HEK293T (cell line): Measurements from ENCODE around the gene TFAP2B.

Experiments
- CTCF ChIA-PET: fragments of 350-600 bp; formaldehyde crosslinking; extraction: SDS; loops from one replicate; lab custom pipeline; 2021; ENCODE audit warnings: antibody characterized with exemption, inconsistent platforms; lab: Yijun Ruan, JAX
- POLR2A ChIA-PET: fragments of 350-600 bp; formaldehyde crosslinking; extraction: SDS; loops from one replicate; lab custom pipeline; 2020; ENCODE audit warnings: antibody characterized with exemption, inconsistent platforms; lab: Yijun Ruan, JAX
- DNase-seq: peaks from one replicate; pipeline ENCODE4 v3.0.0; 2012; ENCODE audit warnings: mixed read lengths; ENCODE audit errors: extremely low spot score
- ARNT ChIP-seq: fragments of 450-650 bp; IDR thresholded peaks from 2 replicates; pipeline ENCODE4 v1.6.1; 2017; ENCODE audit warnings: mild to moderate bottlenecking
- BHLHE40 ChIP-seq: fragments of 450-650 bp; IDR thresholded peaks from 2 replicates; pipeline ENCODE4 v1.6.1; 2016; ENCODE audit warnings: mild to moderate bottlenecking, moderate library complexity, borderline replicate concordance
- CTBP1 ChIP-seq: fragments of 450-650 bp; IDR thresholded peaks from 2 replicates; pipeline ENCODE4 v1.6.1; 2016; ENCODE audit warnings: borderline replicate concordance
- ELF4 ChIP-seq: fragments of 450-650 bp; IDR thresholded peaks from 2 replicates; pipeline ENCODE4 v1.6.1; 2017; ENCODE audit warnings: antibody characterized with exemption
- FOXA1 ChIP-seq: fragments of 450-650 bp; IDR thresholded peaks from 2 replicates; pipeline ENCODE4 v1.6.1; 2016; ENCODE audit warnings: mild to moderate bottlenecking
- FOXK2 ChIP-seq: fragments of 450-650 bp; IDR thresholded peaks from 2 replicates; pipeline ENCODE4 v1.6.1; 2016; ENCODE audit warnings: mild to moderate bottlenecking
- FOXM1 ChIP-seq: fragments of 450-650 bp; IDR thresholded peaks from 2 replicates; pipeline ENCODE4 v1.6.1; 2017; ENCODE audit warnings: mild to moderate bottlenecking, borderline replicate concordance
- HDGF ChIP-seq: fragments of 450-650 bp; IDR thresholded peaks from 2 replicates; pipeline ENCODE4 v1.6.1; 2017; ENCODE audit warnings: antibody characterized with exemption, borderline replicate concordance
- L3MBTL2 ChIP-seq: fragments of 450-650 bp; conservative IDR thresholded peaks from 2 replicates; pipeline ENCODE4 v1.6.1; 2016; ENCODE audit warnings: mild to moderate bottlenecking
- LEF1 ChIP-seq: fragments of 450-650 bp; IDR thresholded peaks from 2 replicates; pipeline ENCODE4 v1.6.1; 2017; ENCODE audit warnings: mild to moderate bottlenecking, borderline replicate concordance
- NFRKB ChIP-seq: fragments of 450-650 bp; IDR thresholded peaks from 2 replicates; pipeline ENCODE4 v1.6.1; 2016; ENCODE audit warnings: mild to moderate bottlenecking, moderate library complexity
- SP1 ChIP-seq: fragments of 450-650 bp; IDR thresholded peaks from 2 replicates; pipeline ENCODE4 v1.6.1; 2017
- SUZ12 ChIP-seq: fragments of 450-650 bp; IDR thresholded peaks from 2 replicates; pipeline ENCODE4 v1.6.1; 2016; ENCODE audit warnings: mild to moderate bottlenecking
- TARDBP ChIP-seq: fragments of 450-650 bp; IDR thresholded peaks from 2 replicates; pipeline ENCODE4 v1.6.1; 2016
- ZNF384 ChIP-seq: fragments of 450-650 bp; IDR thresholded peaks from 2 replicates; pipeline ENCODE4 v1.6.1; 2016
- TF ChIP-seq, protein P1 (sequence below): fragments of 450-650 bp; IDR thresholded peaks from 2 replicates; pipeline ENCODE4 v1.6.1; 2016

TFAP2B gene

DNA sequence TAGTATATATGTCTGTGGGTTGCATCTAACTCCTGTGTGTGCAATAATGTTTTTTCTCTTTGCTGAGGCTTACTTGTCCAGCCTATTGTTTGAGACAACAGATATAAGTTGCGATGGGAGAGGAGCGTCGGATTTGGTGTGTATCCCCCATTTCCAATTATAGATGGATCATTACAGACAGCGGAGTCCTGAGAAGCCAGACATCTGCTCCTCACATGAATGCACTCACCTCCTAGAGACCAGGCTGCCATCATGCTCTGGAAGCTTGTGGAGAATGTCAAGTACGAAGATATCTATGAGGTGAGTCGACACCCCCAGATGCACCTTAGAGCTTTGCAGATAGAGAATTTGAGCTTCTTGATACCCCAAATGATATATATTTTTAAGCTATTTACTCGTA is at the start of gene TFAP2B:
TFAP2B (plus strand) TSS at position 199 of the 400 bp plus-strand sequence; CDS start at position 220, 21 bp downstream.
- TF ChIP-seq ZNF384 (no peak), SUZ12 (no peak), ELF4 (no peak), NFRKB (no peak), BHLHE40 (no peak), HDGF (no peak), SP1 (no peak), ARNT (no peak), FOXM1 (no peak), FOXK2 (no peak), L3MBTL2 (no peak), CTBP1 (no peak)
- TF ChIP-seq, protein P1, sequence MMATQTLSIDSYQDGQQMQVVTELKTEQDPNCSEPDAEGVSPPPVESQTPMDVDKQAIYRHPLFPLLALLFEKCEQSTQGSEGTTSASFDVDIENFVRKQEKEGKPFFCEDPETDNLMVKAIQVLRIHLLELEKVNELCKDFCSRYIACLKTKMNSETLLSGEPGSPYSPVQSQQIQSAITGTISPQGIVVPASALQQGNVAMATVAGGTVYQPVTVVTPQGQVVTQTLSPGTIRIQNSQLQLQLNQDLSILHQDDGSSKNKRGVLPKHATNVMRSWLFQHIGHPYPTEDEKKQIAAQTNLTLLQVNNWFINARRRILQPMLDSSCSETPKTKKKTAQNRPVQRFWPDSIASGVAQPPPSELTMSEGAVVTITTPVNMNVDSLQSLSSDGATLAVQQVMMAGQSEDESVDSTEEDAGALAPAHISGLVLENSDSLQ: no peak
- DNase-seq: no peak
- ChIA-PET POLR2A (no interaction called here), CTCF (no interaction called here)

DNA sequence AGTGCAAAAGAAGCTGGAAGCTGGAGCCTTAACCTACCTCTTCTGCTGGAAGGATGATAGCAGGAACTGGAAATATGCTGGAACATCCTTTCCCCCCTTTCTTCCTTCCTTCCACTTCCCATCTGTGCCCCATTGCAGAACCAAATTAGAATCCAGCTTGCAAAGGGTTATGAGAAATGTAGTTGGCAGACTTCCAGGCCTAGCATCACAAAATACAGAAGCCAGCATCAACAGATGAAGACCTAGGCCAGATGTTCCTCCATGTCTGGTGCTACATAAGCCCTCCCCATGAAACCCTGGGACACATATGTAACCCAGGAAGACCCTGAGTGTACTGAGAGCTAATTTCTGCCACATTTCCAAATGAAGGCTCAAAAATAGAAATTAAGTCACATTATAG is 40.0 kb upstream of the TFAP2B start:
- no peak for DNase-seq
- ChIA-PET CTCF (no interaction called here), POLR2A (no interaction called here)
- TF ChIP-seq HDGF: no peak
- TF ChIP-seq BHLHE40: no peak
- TF ChIP-seq NFRKB: no peak
- TF ChIP-seq L3MBTL2: no peak
- TF ChIP-seq ARNT: no peak
- no peak for TF ChIP-seq TARDBP

DNA sequence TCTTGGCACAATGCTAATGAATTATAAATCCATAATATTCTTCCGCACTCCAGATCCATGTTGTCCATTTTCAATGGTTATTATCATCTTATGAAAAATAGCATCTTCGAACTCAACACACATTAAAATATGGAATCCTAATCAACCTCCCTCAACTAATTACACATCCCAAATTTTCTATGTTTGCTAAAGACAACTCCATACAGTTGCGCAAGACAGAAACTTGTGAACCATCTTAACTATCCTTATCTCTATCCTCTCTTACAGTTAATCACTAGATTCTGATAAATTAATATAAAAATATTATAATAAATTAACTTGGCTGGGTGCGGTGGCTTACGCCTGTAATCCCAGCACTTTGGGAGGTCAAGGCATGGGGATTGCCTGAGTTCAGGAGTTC is 38.3 kb upstream of the TFAP2B start:
- CTCF ChIA-PET: no interaction called here
- DNase-seq: no peak
- no peak for TF ChIP-seq BHLHE40
- TF ChIP-seq HDGF: no peak
- no peak for TF ChIP-seq ZNF384
- TF ChIP-seq LEF1: no peak
- no peak for TF ChIP-seq TARDBP
- no peak for TF ChIP-seq SUZ12
- no peak for TF ChIP-seq CTBP1
- TF ChIP-seq, protein P1: no peak
- POLR2A ChIA-PET: no interaction called here

GRCh38 chr6:50785921-50786320 is 32.8 kb upstream of the TFAP2B start:
- TF ChIP-seq ELF4: no peak
- no peak for TF ChIP-seq SP1
- TF ChIP-seq LEF1: no peak
- no peak for TF ChIP-seq ZNF384
- TF ChIP-seq ARNT: no peak
- TF ChIP-seq FOXA1: no peak
- TF ChIP-seq NFRKB: no peak
- no peak for TF ChIP-seq CTBP1
- no peak for TF ChIP-seq HDGF
- TF ChIP-seq, protein P1: no peak
- TF ChIP-seq BHLHE40: no peak
- TF ChIP-seq L3MBTL2: no peak
- TF ChIP-seq FOXK2: no peak
- no peak for TF ChIP-seq FOXM1
- TF ChIP-seq SUZ12: no peak
- no peak for TF ChIP-seq TARDBP
- CTCF ChIA-PET: no interaction called here
- POLR2A ChIA-PET: no interaction called here
- no peak for DNase-seq

GRCh38 chr6:50791900-50792508 is 26.7 kb upstream of the TFAP2B start:
- peak; percentile 42 for DNase-seq
- CTCF ChIA-PET: no interaction called here
- TF ChIP-seq SP1 (no peak), FOXM1 (no peak), ELF4 (no peak), LEF1 (no peak), FOXA1 (no peak), FOXK2 (no peak), NFRKB (no peak), ARNT (no peak), CTBP1 (no peak), SUZ12 (no peak), HDGF (no peak), L3MBTL2 (no peak)
- TF ChIP-seq, protein P1: no peak
- POLR2A ChIA-PET: no interaction called here

DNA sequence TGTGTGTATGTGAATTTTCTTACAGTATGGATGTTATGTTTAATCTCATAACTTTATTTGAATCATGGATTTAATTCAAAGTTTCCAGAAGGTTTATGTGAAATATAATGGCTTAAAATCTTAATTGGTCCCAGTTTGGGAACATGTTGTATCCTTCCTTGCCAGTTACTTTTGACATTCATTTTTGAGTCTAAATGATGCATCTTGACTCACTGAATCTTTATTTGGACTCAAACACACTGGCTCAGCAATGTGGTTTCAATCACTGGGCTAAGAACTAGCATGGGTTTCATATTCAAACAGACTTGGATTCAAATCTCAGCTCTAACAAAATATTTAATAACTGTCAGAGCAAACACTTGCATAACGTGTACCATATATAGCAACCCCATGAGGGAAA is 25.9 kb upstream of the TFAP2B start:
- ChIA-PET CTCF (no interaction called here), POLR2A (no interaction called here)
- DNase-seq: no peak
- TF ChIP-seq SP1: no peak
- TF ChIP-seq, protein P1: no peak
- no peak for TF ChIP-seq LEF1
- TF ChIP-seq SUZ12: no peak
- TF ChIP-seq L3MBTL2: no peak
- no peak for TF ChIP-seq ARNT
